CD4-positive, alpha-beta T cell treated with Interleukin-2 at 100 ng/mL for 4 hours (primary cell): Measurements from ENCODE around the gene HEXA.

ENCODE experiments used
- DNase-seq: peaks from one replicate; pipeline ENCODE4 v3.0.0-alpha.2; 2020; ENCODE audit warnings: low spot score

HEXA gene

GRCh38 chr15:72319360-72319984 lies 56.3 kb downstream of the HEXA start:
- peak; percentile 38 for DNase-seq

GRCh38 chr15:72318408-72318942 lies 57.3 kb downstream of the HEXA start:
- no peak for DNase-seq

- no peak for DNase-seq
These were observed 60.0 kb downstream of the HEXA start for GRCh38 chr15:72315706-72316370.

GRCh38 chr15:72313881-72314280 lies 61.9 kb downstream of the HEXA start:
- no peak for DNase-seq

- no peak for DNase-seq
These were observed 62.4 kb downstream of the HEXA start for GRCh38 chr15:72313448-72313840.

- DNase-seq, result peak; percentile 61
These were observed 63.0 kb downstream of the HEXA start for GRCh38 chr15:72312605-72313447.

GRCh38 chr15:72307026-72307425 lies 68.8 kb downstream of the HEXA start:
- DNase-seq, result no peak

GRCh38 chr15:72306211-72306785 lies 69.5 kb downstream of the HEXA start:
- DNase-seq, result peak; percentile 75

GRCh38 chr15:72304596-72304995 lies 71.2 kb downstream of the HEXA start:
- no peak for DNase-seq

- DNase-seq, result no peak
These were observed 72.9 kb downstream of the HEXA start for GRCh38 chr15:72302955-72303354.
